ENCODE results near the gene CMIP. TPM values are rescaled to one million over a fixed set of nuclear protein-coding genes. Genes with fewer than 3 reads are reported as not detected.

The CMIP gene
- total RNA-seq, 1 experiment from 2014 or later, result 48.2 TPM

GRCh38 chr16:81409016-81409556, 35.5 kb upstream of the CMIP start:
- H3K27me3 Mint-ChIP-seq (ENCODE audit: low read depth), result peaks cover 13% of the 10 kb centered on the region
- H3K4me1 Mint-ChIP-seq, result peaks cover 10 to 11% of the 10 kb centered on the region in 2 experiments
- Histone ChIP-seq H3K79me1 (ENCODE audit: insufficient read depth, low read depth, low read length, poor library complexity, severe bottlenecking) (no peaks in the 10 kb centered on the region), H3K79me2 (ENCODE audit: insufficient read depth, low read length) (no peaks in the 10 kb centered on the region), H3K56ac (ENCODE audit: insufficient read length, low read depth, low read length) (no peak overlapping the region), H3K4me1 (ENCODE audit: insufficient read depth, low read length) (no peaks in the 10 kb centered on the region), H2BK120ac (ENCODE audit: low read depth, low read length, poor library complexity, severe bottlenecking) (no peak overlapping the region), H4K20me1 (ENCODE audit: control insufficient read depth, insufficient read depth, insufficient read length) (no peaks in the 10 kb centered on the region), H3K27me3 (ENCODE audit: insufficient read depth, low read length) (no peaks in the 10 kb centered on the region), H3K27ac (ENCODE audit: insufficient read length, low read depth, low read length) (no peak overlapping the region), H2BK20ac (ENCODE audit: low read depth, low read length, poor library complexity, severe bottlenecking) (no peak overlapping the region), H4K5ac (ENCODE audit: insufficient read length, low read depth, low read length) (no peak overlapping the region), H3K9ac (ENCODE audit: extremely low read depth, insufficient read length, low read length) (no peak overlapping the region), H3K18ac (ENCODE audit: insufficient read length, low read depth, low read length) (no peak overlapping the region), H3K23me2 (ENCODE audit: insufficient read length, low read depth, low read length, poor library complexity, severe bottlenecking) (no peaks in the 10 kb centered on the region), H3K23ac (ENCODE audit: insufficient read length, low read depth, low read length) (no peak overlapping the region), H4K91ac (ENCODE audit: insufficient read length, low read depth, low read length) (no peak overlapping the region), H4K8ac (replicated peaks; ENCODE audit: insufficient read length, low read depth, low read length) (no peak overlapping the region), H2BK5ac (ENCODE audit: insufficient read length, low read length) (no peak overlapping the region), H3K9me3 (ENCODE audit: control insufficient read depth, low read depth, low read length) (no peaks in the 10 kb centered on the region), H2AK5ac (ENCODE audit: insufficient read length, low read length) (no peak overlapping the region), H3K4ac (ENCODE audit: low read depth, low read length) (no peak overlapping the region), H2AFZ (ENCODE audit: low read length) (no peak overlapping the region), H2BK15ac (ENCODE audit: low read depth, low read length) (no peak overlapping the region), H3K4me2 (ENCODE audit: insufficient read depth, insufficient read length, low read length) (no peak overlapping the region), H3K14ac (ENCODE audit: insufficient read depth, low read length) (no peak overlapping the region), H3T11ph (ENCODE audit: low read length) (no peak overlapping the region), H2BK12ac (ENCODE audit: insufficient read length, low read depth, low read length) (no peak overlapping the region)
- no peak overlapping the region for H3K27ac Mint-ChIP-seq
- H3K36me3 Mint-ChIP-seq (ENCODE audit: insufficient read depth in 1 of 3, low read depth in 3 of 3), result no peaks in the 10 kb centered on the region
- no peak overlapping the region for H3K4me3 Mint-ChIP-seq
- H3K9me3 Mint-ChIP-seq, result peaks cover 0 to 4% of the 10 kb centered on the region in 2 experiments; a peak in 2 of 5 replicates
- TF ChIP-seq, protein P1, sequence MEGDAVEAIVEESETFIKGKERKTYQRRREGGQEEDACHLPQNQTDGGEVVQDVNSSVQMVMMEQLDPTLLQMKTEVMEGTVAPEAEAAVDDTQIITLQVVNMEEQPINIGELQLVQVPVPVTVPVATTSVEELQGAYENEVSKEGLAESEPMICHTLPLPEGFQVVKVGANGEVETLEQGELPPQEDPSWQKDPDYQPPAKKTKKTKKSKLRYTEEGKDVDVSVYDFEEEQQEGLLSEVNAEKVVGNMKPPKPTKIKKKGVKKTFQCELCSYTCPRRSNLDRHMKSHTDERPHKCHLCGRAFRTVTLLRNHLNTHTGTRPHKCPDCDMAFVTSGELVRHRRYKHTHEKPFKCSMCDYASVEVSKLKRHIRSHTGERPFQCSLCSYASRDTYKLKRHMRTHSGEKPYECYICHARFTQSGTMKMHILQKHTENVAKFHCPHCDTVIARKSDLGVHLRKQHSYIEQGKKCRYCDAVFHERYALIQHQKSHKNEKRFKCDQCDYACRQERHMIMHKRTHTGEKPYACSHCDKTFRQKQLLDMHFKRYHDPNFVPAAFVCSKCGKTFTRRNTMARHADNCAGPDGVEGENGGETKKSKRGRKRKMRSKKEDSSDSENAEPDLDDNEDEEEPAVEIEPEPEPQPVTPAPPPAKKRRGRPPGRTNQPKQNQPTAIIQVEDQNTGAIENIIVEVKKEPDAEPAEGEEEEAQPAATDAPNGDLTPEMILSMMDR (conservative IDR thresholded peaks at IDR 0.05), result no peak
- DNase-seq, result no peak
- WGBS (ENCODE audit: extremely low coverage, insufficient read length, low lambda C conversion rate), result no CpG with 5 or more reads among the region's 13 CpGs

All from H9 (cell line).